Measurements from ENCODE around the gene SUSD4. TPM values are rescaled to one million over a fixed set of nuclear protein-coding genes. Genes with fewer than 3 reads are reported as not detected.

Gene SUSD4
- total RNA-seq, 1 donor from 2014 or later, result 0.12 TPM

GRCh38 chr1:223208164-223209076, 155.6 kb downstream of the SUSD4 start:
- DNase-seq (ENCODE audit: low read depth), result no peak
- no peak overlapping the region for H3K4me3 ChIP-seq (ENCODE audit: low read depth, low read length)
- no peak for TF ChIP-seq CTCF (conservative IDR thresholded peaks at IDR 0.05; ENCODE audit: low read depth, low read length)

GRCh38 chr1:223207293-223208066, 156.5 kb downstream of the SUSD4 start:
- TF ChIP-seq CTCF (conservative IDR thresholded peaks at IDR 0.05; ENCODE audit: low read depth, low read length), result no peak
- H3K4me3 ChIP-seq (ENCODE audit: low read depth, low read length), result no peak overlapping the region
- no peak for DNase-seq (ENCODE audit: low read depth)

GRCh38 chr1:223204424-223204823, 159.6 kb downstream of the SUSD4 start:
- H3K4me3 ChIP-seq (ENCODE audit: low read depth, low read length), result no peak overlapping the region
- no peak for TF ChIP-seq CTCF (conservative IDR thresholded peaks at IDR 0.05; ENCODE audit: low read depth, low read length)
- no peak for DNase-seq (ENCODE audit: low read depth)

DNA sequence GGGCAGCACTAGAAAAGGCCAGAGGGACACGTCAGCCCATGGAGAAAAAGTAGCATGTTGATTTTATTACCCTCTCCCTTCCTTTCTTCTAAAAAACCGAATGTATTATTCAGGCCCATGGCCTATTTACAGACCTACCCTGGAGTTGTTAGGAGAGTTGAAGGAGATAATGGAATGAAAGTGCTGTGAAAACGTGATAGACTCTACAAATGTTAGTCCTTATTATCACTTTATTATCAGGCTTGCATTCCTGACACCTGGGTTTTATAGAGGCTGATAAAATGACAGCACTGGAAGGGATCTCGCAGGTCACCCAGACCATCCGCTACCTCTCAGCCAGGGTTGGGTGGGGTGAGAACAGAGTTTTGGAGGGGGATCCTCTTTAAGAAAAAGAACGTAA, 160.3 kb downstream of the SUSD4 start:
- no peak overlapping the region for H3K4me3 ChIP-seq (ENCODE audit: low read depth, low read length)
- no peak for DNase-seq (ENCODE audit: low read depth)
- TF ChIP-seq CTCF (conservative IDR thresholded peaks at IDR 0.05; ENCODE audit: low read depth, low read length), result no peak

- no peak for TF ChIP-seq CTCF (conservative IDR thresholded peaks at IDR 0.05; ENCODE audit: low read depth, low read length)
Observed at GRCh38 chr1:223203034-223203408, 161.0 kb downstream of the SUSD4 start.

DNA sequence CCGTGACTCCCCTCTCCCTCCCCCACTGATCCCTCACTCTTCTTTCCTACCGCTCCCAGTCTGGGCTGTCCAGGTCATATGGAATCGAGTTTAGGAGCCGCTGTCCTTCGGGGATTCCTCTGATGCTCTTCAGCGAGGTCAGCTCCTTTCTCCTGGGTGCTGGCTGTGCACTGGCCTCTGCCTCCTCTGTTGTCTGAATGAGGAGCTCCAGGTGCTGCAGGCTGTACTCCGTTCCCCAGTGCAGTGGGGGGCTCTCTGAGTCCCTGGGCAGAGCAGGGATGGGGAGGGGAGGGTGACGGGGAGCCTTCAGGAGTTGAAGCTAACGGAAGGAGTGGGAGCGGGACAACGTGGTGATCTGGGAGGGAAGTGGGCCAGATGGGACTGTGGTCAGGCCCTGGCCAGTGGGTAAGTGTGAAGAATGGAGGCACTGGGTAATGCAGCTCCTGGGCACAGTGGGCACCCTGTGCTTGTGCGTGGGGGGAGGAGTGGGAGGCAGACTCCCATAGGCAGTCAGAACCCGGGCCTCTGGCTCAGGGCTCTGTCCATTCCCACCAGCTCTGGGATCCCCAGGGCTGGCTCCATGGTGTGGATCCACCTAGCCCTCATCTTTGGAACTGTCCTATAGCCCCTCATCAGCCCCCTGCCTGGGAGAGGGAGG, 161.5 kb downstream of the SUSD4 start:
- TF ChIP-seq CTCF (conservative IDR thresholded peaks at IDR 0.05; ENCODE audit: low read depth, low read length), result no peak
- no peak overlapping the region for H3K4me3 ChIP-seq (ENCODE audit: low read depth, low read length)
- DNase-seq (ENCODE audit: low read depth), result no peak

More at GRCh38 chr1:223203034-223203408, 161.0 kb downstream of the SUSD4 start:
- DNase-seq (ENCODE audit: low read depth), result no peak
- no peak overlapping the region for H3K4me3 ChIP-seq (ENCODE audit: low read depth, low read length)

All from epithelial cell of proximal tubule (primary cell).